Ovary (tissue), 9 donors: ENCODE data around the gene CCNK. TPM values are rescaled to one million over a fixed set of nuclear protein-coding genes. Genes with fewer than 3 reads are reported as not detected.

Experiments
- DNase-seq, 5 donors: peaks; one replicate each; pipeline ENCODE4 v3.0.0-alpha.2; 2019 to 2020
- H3K27ac ChIP-seq, 2 donors: fragments of 200-600 bp; one replicate each; pipeline versions ENCODE4 v1.5.1 to v1.8.0; 2019 to 2022
- H3K27me3 ChIP-seq: fragments of 200-600 bp; one replicate; pipeline ENCODE4 v1.8.0; 2022
- H3K36me3 ChIP-seq: fragments of 200-600 bp; sonication (generic); one replicate; pipeline ENCODE4 v1.5.1; 2019
- H3K4me1 ChIP-seq: one replicate; pipeline ENCODE4 v1.8.1; 2013; ENCODE audit warnings: mild to moderate bottlenecking, moderate library complexity; ENCODE audit not compliant: insufficient read depth
- H3K4me3 ChIP-seq: fragments of 200-600 bp; sonication (generic); one replicate; pipeline ENCODE4 v1.5.1; 2017
- H3K9me3 ChIP-seq, 2 donors: fragments of 200-600 bp in 1 of 2; sonication (generic) in 1 of 2; one replicate each; pipeline versions ENCODE4 v1.5.1 to v1.8.1; 2013 to 2019; ENCODE audit warnings: mild to moderate bottlenecking in 1 of 2, moderate library complexity in 1 of 2
- EP300 ChIP-seq: sonication (generic); formaldehyde crosslinking; IDR thresholded peaks from one replicate; pipeline ENCODE4 v1.6.1; 2017; ENCODE audit warnings: antibody characterized with exemption
- POLR2A ChIP-seq: fragments of 450-650 bp; IDR thresholded peaks from one replicate; pipeline ENCODE4 v1.6.1; 2017; ENCODE audit warnings: antibody characterized with exemption, mild to moderate bottlenecking, moderate library complexity
- WGBS, 3 donors: extraction: QIAGEN DNeasy Blood & Tissue Kit in 1 of 3; methylation state at CpG; one replicate each; pipeline versions ENCODE4 v1.1.5 to v1.1.7; 2013 to 2017; 5-methylcytosine and 5-hydroxymethylcytosine counted together
- intact Hi-C, 4 donors: fragments of 100-400 bp; cut with DNase I; formaldehyde crosslinking; loops; one replicate each; pipeline versions ENCODE4 v1.11.0 to v1.15.1; 2022 to 2023
- polyA plus RNA-seq, 2 donors: library from polyadenylated mRNA; stranded (reverse); fragments of 200-250 nt in 1 of 2; fragments of 350-450 nt in 1 of 2; fragmentation: Illumina TruSeq in 1 of 2; extraction: RNeasy Lipid Tissue Mini Kit (QIAGEN cat#74804) in 1 of 2; gene quantifications; one replicate each; pipeline ENCODE4 v1.2.3, GENCODE V29; 2013 to 2014
- total RNA-seq, 7 donors: library from RNA; depleted of rRNA in 2 of 7; stranded (reverse); fragments of >200 nt in 2 of 7; fragmentation: NEBNext Ultra II Directional in 3 of 7; extraction: Animal tissue kit (Norgen Biotek cat#: 25700) in 3 of 7; gene quantifications; one replicate each; pipeline versions ENCODE4 v1.1.0 to v1.2.4, GENCODE V29; 2016 to 2023
- TF ChIP-seq, protein P1 (sequence below), 3 donors: fragments of 450-650 bp in 2 of 3; fragments of 200-600 bp in 1 of 3; IDR thresholded peaks; one replicate each; pipeline versions ENCODE4 v1.5.1 to v1.8.0; 2016 to 2022; ENCODE audit warnings: antibody characterized with exemption in 3 of 3, mild to moderate bottlenecking in 1 of 3
- donor health status: DM: no; HTN: no; CAD: no; lungs with moderate emphysema.
- donor health status: DM: no; HTN: no; CAD: no.
- donor health status: Bipolar disorder and iron deficiency.
- donor health status: DM: yes; HTN: yes; CAD: no.
- donor health status: DM: no; HTN: no; CAD: no.
- donor health status: DM: yes; HTN: yes; CAD: no.

Gene CCNK
- total and polyA plus RNA-seq, 9 donors, result 17.3 to 60.0 (median 46.8) TPM

DNA sequence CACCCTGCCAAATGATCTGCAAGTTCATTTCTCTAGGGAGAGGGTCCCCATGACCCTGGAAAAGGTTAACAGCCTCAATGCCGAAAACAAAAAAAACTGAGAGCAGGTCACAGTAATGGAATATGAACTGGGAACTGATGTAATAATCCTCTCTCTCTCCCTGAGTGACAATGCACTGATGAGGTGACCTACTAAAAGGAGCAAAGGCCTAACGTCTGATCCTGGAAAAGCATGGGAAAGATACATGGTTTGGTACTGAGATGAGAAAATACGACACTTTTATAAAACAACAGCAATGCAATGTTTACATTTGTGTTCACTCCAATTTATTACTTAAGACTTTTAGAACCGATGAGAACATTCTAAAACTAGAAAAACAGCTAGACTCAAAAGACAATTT lies 28.2 kb upstream of the CCNK start:
- Histone ChIP-seq H3K36me3 (no peaks in the 10 kb centered on the region), H3K4me1 (peaks cover 5% of the 10 kb centered on the region), H3K27me3 (no peaks in the 10 kb centered on the region), H3K4me3 (no peak overlapping the region), H3K27ac (no peak overlapping the region), H3K9me3 (no peaks in the 10 kb centered on the region)
- no peak for DNase-seq
- TF ChIP-seq POLR2A (no peak), EP300 (no peak)
- TF ChIP-seq, protein P1, sequence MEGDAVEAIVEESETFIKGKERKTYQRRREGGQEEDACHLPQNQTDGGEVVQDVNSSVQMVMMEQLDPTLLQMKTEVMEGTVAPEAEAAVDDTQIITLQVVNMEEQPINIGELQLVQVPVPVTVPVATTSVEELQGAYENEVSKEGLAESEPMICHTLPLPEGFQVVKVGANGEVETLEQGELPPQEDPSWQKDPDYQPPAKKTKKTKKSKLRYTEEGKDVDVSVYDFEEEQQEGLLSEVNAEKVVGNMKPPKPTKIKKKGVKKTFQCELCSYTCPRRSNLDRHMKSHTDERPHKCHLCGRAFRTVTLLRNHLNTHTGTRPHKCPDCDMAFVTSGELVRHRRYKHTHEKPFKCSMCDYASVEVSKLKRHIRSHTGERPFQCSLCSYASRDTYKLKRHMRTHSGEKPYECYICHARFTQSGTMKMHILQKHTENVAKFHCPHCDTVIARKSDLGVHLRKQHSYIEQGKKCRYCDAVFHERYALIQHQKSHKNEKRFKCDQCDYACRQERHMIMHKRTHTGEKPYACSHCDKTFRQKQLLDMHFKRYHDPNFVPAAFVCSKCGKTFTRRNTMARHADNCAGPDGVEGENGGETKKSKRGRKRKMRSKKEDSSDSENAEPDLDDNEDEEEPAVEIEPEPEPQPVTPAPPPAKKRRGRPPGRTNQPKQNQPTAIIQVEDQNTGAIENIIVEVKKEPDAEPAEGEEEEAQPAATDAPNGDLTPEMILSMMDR (IDR thresholded peaks at IDR 0.05), result no peak
- intact Hi-C loops, result no loop called here
- 46 to 61% (median 58%) methylated on average over 4 of the region's 4 CpGs for WGBS, 3 donors

DNA sequence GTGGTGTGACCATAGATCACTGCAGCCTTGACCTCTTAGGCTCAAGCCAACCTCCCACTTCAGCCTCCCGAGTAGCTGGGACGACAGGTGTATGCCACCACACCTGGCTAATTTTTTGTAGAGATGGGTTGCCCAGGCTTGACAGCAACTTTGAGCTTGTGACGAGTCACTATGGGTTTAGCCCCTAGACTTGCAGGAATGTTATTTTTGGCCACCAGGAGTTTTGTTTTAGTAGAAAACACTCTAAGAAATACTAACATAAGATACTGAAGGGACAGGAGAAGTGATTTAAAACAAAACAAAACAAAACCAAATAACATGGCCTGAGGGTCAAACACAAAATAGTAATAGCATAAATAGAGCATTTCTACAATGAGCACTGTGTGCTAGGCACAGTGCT lies 27.0 kb upstream of the CCNK start:
- 16 to 31% (median 22%) methylated on average over 3 of the region's 3 CpGs for WGBS, 3 donors
- Histone ChIP-seq H3K4me3 (no peak overlapping the region), H3K36me3 (no peaks in the 10 kb centered on the region)

DNA sequence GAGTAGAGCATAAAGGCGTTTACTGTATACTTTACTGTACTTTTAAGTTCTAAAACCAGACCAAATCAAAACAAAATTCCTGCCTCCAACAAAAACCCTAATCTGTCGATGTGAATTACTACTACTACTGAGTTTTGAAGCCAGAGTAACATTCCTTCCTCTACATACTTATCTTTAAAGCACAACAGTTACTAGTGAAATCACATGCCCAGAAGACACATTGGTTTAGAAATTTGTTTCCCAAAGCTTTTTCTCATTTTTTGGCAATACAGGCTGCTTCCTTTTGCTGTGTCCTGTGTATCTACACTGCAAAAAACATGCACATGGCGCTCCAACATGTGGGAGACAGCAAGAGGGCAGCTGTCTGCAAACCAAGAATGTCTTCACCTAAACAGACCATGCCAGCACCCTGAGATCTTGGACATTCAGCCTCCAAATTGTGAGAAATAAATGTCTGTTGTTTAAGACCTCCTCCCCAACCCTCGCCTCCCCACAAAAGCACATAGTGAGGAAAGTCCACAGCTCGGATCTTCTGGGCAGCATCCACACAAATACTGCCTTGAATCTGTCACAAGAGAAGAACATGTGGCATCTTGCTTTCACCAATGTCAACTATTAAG lies 21.6 kb upstream of the CCNK start:
- H3K27me3 ChIP-seq, result no peaks in the 10 kb centered on the region
- H3K4me1 ChIP-seq, result peaks cover 9% of the 10 kb centered on the region
- TF ChIP-seq POLR2A, result no peak
- TF ChIP-seq, protein P1 (IDR thresholded peaks at IDR 0.05), result no peak
- TF ChIP-seq EP300, result no peak
- H3K36me3 ChIP-seq, result no peaks in the 10 kb centered on the region
- H3K9me3 ChIP-seq, result no peaks in the 10 kb centered on the region
- no peak for DNase-seq
- intact Hi-C loops, result no loop called here
- H3K4me3 ChIP-seq, result no peak overlapping the region
- WGBS, 3 donors, result 9 to 28% (median 12%) methylated on average over 5 of the region's 5 CpGs
- H3K27ac ChIP-seq, result peak overlapping the region in 1 of 2 donors; percentile 16

More for the DNA sequence above, 27.0 kb upstream of the CCNK start:
- Histone ChIP-seq H3K27me3 (no peaks in the 10 kb centered on the region), H3K4me1 (peaks cover 5% of the 10 kb centered on the region), H3K9me3 (no peaks in the 10 kb centered on the region), H3K27ac (no peak overlapping the region)
- TF ChIP-seq, protein P1 (IDR thresholded peaks at IDR 0.05), result no peak
- TF ChIP-seq POLR2A (no peak), EP300 (no peak)
- DNase-seq, result no peak
- intact Hi-C loops, result no loop called here

DNA sequence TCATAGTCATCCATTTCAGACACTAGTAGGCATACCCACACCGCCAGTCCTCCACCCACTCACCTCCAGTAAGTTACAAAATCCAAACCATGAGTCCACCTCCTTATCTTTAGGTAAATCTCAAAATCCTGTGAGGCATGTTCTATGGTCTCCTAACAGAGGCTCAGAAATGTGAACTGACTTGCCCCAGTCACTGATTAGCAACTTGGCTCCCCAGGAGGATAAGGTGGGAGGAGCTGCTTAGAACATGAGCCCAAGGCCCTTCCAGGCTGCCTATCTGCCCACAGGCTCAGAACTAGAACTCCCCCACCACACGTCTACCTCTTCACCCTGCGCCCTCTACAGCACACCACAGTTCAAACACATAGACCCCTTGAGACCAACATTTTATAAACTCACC lies 20.4 kb upstream of the CCNK start:
- H3K27ac ChIP-seq, result no peak overlapping the region
- H3K4me1 ChIP-seq, result peaks cover 8% of the 10 kb centered on the region
- no peaks in the 10 kb centered on the region for H3K36me3 ChIP-seq
- 80 to 86% (median 81%) methylated on average over 3 of the region's 3 CpGs for WGBS, 3 donors
- no peaks in the 10 kb centered on the region for H3K27me3 ChIP-seq
- TF ChIP-seq, protein P1 (IDR thresholded peaks at IDR 0.05), result no peak
- no peak for TF ChIP-seq EP300
- DNase-seq, result no peak
- intact Hi-C loops, result no loop called here
- H3K9me3 ChIP-seq, result no peaks in the 10 kb centered on the region
- no peak overlapping the region for H3K4me3 ChIP-seq
